Measurements from ENCODE around the gene CHEK2. TPM values are rescaled to one million over a fixed set of nuclear protein-coding genes. Genes with fewer than 3 reads are reported as not detected.

CHEK2 gene
- total and polyA plus RNA-seq, 10 of the 15 experiments (the other 5 are each of a cell fraction or from before 2014, with no cell fraction given): 15.7 to 59.7 (median 22.7) TPM

DNA sequence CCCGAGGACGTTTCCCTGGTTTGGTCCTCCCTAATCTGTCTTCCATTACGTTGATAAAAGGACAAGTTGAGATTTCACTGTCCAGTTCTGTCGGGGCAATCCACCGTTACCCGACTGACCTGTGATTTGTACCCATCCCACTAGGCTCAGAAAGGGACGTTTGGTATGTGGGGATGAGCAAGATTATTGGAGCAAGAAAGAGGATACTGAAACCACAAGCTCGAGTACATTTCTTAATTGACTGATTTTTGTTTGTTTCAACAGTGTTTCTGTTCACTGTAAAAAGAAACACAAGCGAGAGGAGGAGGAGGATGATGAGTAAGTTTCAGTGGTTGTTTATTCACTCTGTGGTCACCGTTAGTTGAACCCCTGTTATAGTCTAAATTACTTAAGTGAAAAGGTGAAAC, 31.8 kb upstream of the CHEK2 start (continued):
- TF ChIP-seq EGR1 (IDR thresholded peaks at IDR 0.05; ENCODE audit: borderline replicate concordance in 1 of 2, low read depth in 2 of 2, low read length in 2 of 2): no peak
- no peak for TF ChIP-seq RBBP5 (conservative IDR thresholded peaks at IDR 0.05)
- no peak for TF ChIP-seq ASH2L (IDR thresholded peaks at IDR 0.05; ENCODE audit: borderline replicate concordance, low read depth)
- TF ChIP-seq, protein P1, sequence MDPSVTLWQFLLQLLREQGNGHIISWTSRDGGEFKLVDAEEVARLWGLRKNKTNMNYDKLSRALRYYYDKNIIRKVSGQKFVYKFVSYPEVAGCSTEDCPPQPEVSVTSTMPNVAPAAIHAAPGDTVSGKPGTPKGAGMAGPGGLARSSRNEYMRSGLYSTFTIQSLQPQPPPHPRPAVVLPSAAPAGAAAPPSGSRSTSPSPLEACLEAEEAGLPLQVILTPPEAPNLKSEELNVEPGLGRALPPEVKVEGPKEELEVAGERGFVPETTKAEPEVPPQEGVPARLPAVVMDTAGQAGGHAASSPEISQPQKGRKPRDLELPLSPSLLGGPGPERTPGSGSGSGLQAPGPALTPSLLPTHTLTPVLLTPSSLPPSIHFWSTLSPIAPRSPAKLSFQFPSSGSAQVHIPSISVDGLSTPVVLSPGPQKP (IDR thresholded peaks at IDR 0.05; ENCODE audit: low read depth, low read length): no peak
- no peak for TF ChIP-seq PML (IDR thresholded peaks at IDR 0.05; ENCODE audit: low read length)
- TF ChIP-seq RB1 (IDR thresholded peaks at IDR 0.05; ENCODE audit: borderline replicate concordance): no peak
- 0 out of 4 replicates have a peak, but pooled peaks of 1 of the 2 experiments have one; percentile 27 for TF ChIP-seq EP300 (IDR thresholded peaks at IDR 0.05; ENCODE audit: borderline replicate concordance in 1 of 2, control insufficient read depth in 1 of 2, low read depth in 2 of 2, low read length in 2 of 2)
- TF ChIP-seq RCOR1 (conservative IDR thresholded peaks at IDR 0.05; ENCODE audit: low read depth, low read length): no peak
- no peak for TF ChIP-seq SIN3A (IDR thresholded peaks at IDR 0.05; ENCODE audit: low read depth, low read length)
- TF ChIP-seq, protein P2, sequence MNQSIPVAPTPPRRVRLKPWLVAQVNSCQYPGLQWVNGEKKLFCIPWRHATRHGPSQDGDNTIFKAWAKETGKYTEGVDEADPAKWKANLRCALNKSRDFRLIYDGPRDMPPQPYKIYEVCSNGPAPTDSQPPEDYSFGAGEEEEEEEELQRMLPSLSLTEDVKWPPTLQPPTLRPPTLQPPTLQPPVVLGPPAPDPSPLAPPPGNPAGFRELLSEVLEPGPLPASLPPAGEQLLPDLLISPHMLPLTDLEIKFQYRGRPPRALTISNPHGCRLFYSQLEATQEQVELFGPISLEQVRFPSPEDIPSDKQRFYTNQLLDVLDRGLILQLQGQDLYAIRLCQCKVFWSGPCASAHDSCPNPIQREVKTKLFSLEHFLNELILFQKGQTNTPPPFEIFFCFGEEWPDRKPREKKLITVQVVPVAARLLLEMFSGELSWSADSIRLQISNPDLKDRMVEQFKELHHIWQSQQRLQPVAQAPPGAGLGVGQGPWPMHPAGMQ (IDR thresholded peaks at IDR 0.05; ENCODE audit: borderline replicate concordance): no peak
- no peak for TF ChIP-seq SRF (IDR thresholded peaks at IDR 0.05; ENCODE audit: low read depth in 2 of 2, low read length in 2 of 2)
- TF ChIP-seq CHD2 (IDR thresholded peaks at IDR 0.05; ENCODE audit: borderline replicate concordance, low read depth, low read length): no peak
- TF ChIP-seq MEF2A (IDR thresholded peaks at IDR 0.05; ENCODE audit: insufficient read depth, low read depth, low read length): no peak
- TF ChIP-seq, protein P3, sequence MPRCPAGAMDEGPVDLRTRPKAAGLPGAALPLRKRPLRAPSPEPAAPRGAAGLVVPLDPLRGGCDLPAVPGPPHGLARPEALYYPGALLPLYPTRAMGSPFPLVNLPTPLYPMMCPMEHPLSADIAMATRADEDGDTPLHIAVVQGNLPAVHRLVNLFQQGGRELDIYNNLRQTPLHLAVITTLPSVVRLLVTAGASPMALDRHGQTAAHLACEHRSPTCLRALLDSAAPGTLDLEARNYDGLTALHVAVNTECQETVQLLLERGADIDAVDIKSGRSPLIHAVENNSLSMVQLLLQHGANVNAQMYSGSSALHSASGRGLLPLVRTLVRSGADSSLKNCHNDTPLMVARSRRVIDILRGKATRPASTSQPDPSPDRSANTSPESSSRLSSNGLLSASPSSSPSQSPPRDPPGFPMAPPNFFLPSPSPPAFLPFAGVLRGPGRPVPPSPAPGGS (IDR thresholded peaks at IDR 0.05; ENCODE audit: borderline replicate concordance, insufficient read depth, low read depth, low read length, poor library complexity, severe bottlenecking): no peak
- TF ChIP-seq TCF12 (IDR thresholded peaks at IDR 0.05; ENCODE audit: low read depth, low read length): no peak
- TF ChIP-seq, protein P4, sequence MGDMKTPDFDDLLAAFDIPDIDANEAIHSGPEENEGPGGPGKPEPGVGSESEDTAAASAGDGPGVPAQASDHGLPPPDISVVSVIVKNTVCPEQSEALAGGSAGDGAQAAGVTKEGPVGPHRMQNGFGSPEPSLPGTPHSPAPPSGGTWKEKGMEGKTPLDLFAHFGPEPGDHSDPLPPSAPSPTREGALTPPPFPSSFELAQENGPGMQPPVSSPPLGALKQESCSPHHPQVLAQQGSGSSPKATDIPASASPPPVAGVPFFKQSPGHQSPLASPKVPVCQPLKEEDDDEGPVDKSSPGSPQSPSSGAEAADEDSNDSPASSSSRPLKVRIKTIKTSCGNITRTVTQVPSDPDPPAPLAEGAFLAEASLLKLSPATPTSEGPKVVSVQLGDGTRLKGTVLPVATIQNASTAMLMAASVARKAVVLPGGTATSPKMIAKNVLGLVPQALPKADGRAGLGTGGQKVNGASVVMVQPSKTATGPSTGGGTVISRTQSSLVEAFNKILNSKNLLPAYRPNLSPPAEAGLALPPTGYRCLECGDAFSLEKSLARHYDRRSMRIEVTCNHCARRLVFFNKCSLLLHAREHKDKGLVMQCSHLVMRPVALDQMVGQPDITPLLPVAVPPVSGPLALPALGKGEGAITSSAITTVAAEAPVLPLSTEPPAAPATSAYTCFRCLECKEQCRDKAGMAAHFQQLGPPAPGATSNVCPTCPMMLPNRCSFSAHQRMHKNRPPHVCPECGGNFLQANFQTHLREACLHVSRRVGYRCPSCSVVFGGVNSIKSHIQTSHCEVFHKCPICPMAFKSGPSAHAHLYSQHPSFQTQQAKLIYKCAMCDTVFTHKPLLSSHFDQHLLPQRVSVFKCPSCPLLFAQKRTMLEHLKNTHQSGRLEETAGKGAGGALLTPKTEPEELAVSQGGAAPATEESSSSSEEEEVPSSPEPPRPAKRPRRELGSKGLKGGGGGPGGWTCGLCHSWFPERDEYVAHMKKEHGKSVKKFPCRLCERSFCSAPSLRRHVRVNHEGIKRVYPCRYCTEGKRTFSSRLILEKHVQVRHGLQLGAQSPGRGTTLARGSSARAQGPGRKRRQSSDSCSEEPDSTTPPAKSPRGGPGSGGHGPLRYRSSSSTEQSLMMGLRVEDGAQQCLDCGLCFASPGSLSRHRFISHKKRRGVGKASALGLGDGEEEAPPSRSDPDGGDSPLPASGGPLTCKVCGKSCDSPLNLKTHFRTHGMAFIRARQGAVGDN (IDR thresholded peaks at IDR 0.05): no peak
- TF ChIP-seq, protein P5, sequence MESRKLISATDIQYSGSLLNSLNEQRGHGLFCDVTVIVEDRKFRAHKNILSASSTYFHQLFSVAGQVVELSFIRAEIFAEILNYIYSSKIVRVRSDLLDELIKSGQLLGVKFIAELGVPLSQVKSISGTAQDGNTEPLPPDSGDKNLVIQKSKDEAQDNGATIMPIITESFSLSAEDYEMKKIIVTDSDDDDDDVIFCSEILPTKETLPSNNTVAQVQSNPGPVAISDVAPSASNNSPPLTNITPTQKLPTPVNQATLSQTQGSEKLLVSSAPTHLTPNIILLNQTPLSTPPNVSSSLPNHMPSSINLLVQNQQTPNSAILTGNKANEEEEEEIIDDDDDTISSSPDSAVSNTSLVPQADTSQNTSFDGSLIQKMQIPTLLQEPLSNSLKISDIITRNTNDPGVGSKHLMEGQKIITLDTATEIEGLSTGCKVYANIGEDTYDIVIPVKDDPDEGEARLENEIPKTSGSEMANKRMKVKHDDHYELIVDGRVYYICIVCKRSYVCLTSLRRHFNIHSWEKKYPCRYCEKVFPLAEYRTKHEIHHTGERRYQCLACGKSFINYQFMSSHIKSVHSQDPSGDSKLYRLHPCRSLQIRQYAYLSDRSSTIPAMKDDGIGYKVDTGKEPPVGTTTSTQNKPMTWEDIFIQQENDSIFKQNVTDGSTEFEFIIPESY (IDR thresholded peaks at IDR 0.05): no peak

All from GM12878 (cell line).